GM19351 (cell line): ENCODE measurements around the gene COX15.
"Not testable (repeated sequence)": the region's sequence is repeated elsewhere in the genome, so short reads cannot be mapped to it uniquely, and the experiment has no call there.

Experiments
- ATAC-seq: cut with Tn5 transposase; IDR thresholded peaks from one replicate; pipeline ENCODE4 v1.9.1; 2021; ENCODE audit warnings: mild to moderate bottlenecking, moderate library complexity; ENCODE audit not compliant: unreplicated experiment

COX15 gene

DNA sequence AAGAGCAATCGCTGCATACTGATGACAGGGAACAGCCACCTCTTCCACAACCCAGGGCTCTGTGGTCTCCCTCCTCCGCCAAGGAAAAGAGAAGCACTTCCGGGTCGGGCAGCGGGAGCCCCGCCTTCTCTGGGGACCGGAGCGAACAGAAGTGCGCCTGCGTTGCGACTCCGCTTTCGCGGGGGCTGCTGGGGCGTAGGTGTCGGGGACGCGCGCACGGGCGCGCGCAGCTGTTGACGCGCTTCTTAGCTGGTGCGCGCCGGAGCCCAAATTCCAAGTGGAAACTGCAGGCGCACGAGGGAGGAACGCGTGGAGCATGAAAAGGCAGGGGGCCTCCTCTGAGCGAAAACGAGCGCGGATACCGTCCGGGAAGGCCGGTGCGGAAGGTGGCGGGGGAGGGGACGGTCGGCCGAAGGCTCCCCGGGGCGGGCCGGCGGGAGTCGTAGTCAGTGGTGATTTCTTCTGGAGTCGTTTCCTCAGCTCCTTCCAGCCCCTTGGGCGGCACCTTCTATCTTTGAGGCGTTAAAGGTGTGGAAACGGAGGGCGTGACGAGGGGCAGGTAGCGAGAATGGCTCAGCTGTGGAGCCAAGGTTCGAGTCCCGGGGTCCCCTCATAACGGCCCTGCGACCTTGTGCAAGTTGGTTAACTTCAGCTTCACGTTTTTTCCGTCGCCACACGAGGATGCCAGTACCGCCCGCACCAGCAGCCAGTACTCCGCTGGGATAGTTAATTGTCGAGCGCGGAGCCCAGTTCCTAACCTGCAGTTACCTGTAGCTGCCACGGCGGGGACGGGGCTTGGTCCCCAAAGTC lies at the start of gene COX15, which contains the start of gene CUTC:
TSS of gene COX15 (minus strand) at position 95 of the 810 bp plus-strand sequence. CDS start at position 17, 78 bp downstream.
TSS of gene CUTC (plus strand) at position 202 of the 810 bp plus-strand sequence. CDS start at position 317, 115 bp downstream.
- ATAC-seq = peak; percentile 83

DNA sequence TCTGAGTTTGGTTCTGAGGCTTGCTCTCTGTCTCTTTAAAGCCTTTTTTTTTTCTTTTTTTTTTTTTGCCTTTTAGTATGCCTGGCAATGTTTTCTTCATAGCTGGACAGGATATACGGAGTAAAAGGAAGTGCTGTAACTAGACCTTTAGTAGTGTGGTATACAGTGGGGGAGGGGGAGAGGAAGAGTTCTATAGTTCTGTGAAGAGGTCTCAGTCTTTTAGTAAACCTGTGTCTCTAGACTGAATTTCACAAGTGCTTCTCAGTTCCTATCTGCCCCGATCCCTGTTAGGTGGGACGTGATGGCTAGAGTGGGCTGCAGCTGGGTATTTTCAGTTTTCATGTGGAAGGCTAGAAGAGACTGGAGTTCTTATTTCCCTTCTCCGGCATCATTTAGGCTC lies 47.4 kb upstream of the COX15 start:
- ATAC-seq = no peak

DNA sequence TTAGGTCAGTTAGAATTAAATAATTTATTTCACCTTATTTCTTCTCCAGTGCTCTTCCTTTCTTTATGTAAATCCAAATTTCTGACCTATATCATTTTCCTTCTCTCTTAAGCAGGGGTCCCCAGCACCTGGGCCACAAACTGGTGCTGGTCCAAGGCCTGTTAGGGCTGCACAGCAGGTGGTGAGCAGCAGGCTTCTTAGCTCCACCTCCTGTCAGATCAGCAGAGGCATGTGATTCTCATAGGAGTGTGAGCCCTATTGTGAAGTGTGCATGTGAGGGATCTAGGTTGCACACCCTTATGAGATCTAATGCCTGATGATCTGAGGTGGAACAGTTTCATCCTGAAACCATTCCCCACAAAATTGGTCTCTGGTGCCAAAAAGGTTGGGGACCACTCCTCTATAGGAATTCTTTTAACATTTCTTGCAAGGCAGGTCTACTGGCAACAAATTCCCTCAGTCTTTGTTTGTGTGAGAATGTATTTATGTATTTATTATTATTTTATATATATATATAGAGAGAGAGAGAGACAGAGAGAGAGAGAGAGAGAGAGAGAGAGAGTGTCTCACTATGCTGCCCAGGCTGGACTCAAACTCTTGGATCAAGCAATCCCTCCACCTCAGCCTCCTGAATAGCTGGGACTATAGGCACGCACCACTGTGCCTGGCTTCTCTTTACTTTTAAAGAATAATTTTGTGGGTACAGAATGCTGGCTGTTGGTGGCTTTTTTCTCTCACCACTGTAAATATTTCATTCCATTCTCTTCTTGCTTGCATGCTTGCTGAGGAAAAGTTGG lies 46.2 kb upstream of the COX15 start:
- no peak for ATAC-seq

DNA sequence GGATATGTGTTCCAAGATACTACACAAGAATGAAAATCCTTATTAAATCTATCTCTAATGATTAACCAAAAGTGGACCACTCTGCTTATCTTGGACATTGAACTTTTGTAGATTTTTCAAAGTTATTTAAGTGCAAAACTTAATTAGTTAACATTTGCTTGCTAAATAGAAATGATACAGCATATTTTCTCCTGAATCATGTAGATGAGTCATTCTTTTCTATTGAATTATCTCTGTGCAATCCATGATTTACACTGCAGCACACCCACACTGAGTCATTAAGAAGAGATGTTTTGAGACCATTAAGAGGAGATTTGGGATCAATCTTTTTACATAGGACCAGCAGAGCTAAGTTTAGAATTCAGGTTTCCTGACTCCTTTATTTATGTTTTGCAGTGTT lies 43.9 kb upstream of the COX15 start:
- ATAC-seq = no peak

DNA sequence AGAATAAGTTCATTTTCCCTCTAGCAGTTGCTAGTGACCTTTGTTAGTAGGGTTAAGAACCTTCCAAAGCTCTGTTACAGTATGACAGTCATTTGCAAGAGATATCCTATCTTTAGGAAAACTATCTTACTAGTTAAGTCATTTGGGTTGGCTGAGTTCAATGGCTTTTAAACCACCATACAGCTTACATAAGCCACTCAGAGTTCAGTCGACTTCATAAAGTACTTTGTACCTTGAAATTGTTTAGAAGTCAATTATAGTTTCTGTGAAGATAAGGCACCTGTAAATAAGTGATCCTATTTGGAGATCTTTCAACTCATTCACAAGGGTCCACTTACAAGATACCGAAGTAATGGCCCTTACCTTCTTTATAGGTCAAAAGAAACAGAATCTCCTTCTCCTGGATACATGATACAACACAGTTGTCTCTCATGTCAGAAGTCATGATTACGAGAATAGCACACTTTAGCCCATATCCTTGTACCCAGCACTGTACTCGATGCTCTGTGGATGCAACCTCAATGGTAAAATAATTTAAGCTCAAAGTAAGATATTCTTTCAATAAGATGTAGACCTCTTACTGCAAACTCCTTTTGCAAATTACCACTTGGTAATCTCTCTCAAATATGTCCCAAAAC lies 38.6 kb upstream of the COX15 start:
- no peak for ATAC-seq

DNA sequence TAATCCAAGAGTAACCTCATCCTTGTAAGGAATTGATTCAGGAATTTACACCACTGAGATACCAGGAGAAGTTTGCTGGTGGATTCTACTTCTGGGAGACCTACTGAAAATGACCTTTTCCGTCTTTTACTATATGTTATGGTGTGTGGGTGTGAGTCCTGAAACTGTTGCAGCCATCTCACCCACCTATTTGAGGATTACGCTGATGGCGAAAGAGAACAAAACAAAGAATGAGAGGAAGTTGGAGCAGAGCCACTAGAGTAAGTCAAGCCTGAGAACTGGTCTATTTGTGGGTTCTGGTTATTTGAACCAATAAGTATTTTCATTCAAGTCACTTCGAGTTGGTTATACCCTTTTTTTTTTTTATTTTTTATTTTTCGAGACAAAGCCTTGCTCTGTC lies 37.8 kb upstream of the COX15 start:
- no peak for ATAC-seq

DNA sequence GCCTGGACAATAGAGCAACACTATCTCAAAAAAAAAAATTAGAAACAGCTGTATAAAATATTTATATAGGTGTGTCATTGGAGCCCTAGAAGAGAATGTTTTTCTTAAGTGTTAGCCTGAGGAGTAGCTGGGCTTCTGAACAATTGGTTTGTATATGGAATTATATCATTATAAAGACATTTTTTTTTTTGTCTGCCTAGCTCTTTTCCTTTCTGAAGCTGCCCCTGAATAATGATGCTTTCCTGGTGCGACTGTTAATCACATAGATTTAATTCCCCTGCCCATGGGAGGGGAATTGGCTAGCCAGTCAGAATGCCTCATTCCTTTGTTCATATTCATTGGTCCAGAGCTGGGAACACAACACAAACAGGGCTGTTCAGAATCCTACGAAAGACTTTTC lies 36.6 kb upstream of the COX15 start:
- ATAC-seq = no peak

DNA sequence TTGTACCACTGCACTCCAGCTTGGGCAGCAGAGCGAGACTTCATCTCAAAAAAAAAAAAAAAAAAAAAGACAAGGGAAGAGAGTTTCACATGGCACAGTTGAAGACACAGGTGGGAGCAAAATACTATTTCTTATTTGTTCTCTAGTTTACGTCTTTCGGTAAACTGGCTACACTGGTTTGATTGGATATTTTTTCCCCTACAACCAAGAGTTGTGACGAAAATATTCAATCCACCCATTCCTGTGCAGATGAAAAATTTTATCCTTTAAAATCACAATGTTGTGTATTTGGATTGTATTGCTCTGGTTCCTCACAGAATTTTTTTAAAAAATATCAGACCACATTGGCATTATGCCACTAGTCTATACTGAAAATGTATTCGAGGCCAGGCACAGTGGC lies 36.0 kb upstream of the COX15 start:
- ATAC-seq = no peak

DNA sequence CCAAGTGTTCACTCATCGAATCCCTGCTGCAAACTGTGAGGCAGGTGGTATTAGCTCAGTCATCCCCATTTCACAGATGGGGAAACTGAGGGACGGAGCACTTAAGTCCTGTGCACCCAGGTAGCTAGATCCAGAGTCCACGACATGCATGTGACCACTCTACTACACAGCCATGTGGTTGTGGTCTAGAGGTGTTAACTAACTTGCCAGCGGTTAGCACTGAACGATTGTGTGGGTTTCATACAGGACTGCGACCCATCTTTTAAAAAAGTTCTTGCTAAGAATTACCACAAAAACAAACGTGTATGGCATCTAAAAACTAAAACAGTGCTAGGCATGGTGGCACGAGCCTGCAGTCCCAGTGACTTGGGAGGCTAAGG lies 34.4 kb upstream of the COX15 start:
- peak; percentile 87 for ATAC-seq

DNA sequence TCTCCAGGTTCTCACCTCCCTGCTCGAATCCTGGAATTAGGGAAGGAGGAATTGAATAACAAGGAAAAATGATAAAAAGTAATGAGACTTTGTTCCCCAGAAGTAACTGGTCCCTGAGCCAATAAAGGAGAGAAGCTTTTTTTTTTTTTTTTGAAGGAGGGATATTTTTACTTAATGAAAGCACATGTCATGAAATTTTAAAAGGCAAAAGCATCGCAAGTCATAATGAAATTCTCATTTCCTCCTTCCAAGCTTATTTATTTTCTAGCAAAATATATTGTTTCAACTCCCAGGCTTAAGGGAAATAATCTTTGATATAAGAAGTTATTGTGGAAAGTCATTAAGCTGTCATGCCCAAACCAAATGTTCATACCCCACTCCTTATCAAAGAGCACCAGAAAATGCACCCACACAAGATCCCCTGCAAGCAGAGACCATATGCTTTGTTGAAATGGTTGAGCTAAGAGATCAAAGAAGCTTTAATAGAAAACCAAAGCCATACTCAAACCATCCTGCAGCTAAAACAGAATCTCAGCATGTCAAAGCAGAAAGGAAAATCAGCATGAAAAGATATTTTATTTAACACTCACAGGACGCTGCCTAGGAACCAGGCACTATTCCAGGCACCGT lies 33.9 kb upstream of the COX15 start:
- peak; percentile 33 for ATAC-seq

DNA sequence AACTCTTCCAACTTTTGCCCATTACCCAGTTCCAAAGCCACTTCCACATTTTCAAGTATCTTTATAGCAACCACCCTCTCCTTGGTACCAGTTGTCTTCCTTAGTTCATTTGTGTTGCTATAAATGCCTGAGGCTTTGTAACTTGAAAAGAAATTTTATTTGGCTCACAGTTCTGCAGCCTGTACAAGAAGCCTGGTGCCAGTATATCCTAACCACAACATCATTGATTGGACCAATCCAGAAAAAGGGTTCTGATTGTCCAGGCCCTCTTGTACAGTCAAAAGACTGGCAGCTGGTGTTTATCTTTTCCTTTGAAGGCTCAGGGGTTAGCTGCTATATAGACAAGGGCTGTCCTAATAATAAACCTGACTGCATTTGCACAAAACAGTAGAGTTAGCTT lies 29.4 kb upstream of the COX15 start:
- no peak for ATAC-seq

DNA sequence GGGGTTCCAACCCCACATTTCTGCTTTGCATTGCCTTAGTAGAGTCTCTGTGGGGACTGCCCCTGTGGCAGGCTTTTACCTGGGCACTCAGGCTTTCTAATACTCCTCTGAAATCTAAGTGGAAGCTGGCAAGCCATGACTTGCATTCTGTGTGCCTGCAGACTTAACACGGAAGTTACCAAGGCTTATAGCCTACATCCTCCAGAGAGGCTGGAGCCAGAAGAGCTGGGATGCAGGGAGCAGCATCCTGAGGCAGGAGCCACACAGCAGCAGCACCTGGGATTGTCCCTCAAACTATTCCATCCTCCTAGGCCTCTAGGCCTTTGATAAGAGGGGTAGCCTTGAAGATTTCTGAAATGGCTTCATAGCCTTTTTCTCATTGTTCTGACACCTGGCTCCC lies 28.4 kb upstream of the COX15 start:
- no peak for ATAC-seq

DNA sequence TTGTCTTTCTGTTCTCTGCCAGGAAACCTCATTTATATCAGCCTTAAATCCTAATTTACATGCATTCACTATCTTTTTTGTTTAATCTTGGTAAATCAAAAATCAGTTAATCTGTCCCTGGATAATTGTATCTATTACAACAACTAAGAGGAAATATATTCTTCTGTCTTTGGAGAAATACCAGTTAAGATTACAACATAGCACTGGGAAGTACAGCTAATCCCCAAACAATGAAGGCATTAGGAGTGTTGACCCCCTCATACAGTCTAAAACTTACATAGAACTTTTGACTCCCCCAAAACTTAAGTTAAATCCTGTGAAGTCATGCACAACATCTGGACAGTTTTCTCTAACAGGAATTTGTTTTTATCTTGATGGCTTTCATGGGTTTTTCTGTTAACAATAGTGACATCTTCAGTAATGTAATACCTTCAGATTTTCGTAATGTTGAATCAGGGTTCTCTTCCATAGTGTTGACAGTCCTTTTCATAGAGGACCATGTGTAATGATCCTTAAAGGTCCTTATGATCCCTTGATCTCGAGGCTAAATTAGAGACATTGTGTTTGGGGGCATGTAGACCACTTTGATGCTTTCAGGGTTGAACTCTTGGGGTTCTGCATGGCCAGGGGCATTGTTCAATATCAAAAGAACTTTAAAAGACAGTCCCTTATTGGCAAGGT lies 26.4 kb upstream of the COX15 start:
- no peak for ATAC-seq

DNA sequence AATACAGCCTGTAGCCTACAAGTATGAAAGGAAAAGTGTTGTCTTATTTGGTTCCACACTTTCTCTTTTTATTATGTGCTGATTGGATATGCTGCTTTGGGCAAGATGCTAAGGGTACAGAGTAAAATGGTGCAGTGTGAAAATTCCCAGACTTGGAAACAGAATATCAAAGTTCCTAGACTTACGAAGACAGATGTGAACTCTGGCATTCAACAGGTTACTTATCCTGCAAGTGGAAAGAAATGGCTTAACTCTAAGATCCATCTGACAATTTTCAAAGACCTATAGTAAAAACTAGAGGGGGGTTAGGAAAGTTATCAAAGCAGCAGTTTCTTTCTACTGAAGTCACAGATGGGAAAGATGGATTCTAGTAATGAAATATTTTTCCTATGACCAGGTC lies 24.2 kb upstream of the COX15 start:
- no peak for ATAC-seq

DNA sequence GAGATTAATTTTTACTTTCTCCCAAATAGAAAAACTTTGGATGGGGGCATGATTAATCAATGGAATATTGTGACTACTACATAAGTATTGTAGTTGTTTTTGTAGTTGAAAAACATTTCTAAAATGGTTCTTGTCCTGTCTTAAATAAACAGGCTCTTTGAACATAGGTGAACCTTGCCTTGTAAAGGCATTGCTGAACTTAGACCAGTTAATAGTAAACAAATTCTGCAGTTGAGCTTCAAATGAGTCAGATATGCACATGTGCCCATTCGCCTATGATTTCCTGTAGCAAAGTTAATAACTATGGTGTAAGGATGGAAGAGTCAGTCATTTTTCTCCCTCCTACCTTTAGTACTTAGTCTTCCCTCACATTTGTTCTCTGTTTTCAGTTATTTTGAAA lies 22.7 kb upstream of the COX15 start:
- no peak for ATAC-seq

DNA sequence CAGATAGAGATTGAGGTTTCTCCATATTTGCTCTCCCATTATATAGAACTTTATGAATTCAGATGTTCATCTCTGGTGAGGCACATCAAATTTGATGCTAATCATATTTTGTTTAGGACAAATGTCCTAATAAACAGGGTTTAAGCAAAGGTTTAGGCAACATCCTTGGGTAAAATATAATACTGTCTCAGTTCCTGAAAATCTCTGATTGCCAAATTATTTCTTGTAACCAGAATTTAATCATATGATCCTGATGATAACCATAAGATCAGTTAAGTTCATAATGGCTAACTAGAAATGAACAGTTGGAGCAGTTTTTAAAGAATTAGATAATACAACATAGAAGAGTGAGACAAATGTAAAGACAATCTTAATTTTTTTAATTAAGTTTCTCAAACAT lies 18.7 kb upstream of the COX15 start:
- no peak for ATAC-seq

DNA sequence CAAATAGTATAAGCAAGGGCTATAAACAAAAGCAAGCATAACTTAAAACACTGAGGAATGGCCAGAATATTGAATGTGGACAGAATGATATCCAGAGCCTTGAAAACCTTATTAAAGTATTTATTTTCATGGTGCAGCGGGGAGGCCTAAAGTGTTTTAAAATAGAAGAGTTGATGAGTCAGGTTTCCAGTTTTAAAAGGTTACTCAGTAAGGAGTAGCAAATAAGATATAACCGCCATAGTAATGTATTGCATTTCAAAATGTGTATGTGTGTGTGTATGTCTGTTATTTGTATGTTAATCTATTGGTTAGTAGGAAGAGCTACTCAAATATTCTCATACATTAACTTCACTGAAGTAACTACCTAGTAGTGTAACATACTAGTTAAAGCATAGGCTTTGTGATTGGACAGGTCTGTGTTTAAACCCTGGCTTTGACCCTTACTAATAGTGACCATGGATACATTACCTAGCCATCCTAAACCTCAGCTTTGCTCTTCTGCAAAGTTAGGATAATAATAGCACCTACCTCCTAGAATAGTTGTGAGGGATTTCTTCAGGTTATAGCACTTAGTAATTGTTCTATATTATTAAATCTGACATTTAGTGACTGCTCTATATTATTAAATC lies 17.0 kb upstream of the COX15 start:
- no peak for ATAC-seq

DNA sequence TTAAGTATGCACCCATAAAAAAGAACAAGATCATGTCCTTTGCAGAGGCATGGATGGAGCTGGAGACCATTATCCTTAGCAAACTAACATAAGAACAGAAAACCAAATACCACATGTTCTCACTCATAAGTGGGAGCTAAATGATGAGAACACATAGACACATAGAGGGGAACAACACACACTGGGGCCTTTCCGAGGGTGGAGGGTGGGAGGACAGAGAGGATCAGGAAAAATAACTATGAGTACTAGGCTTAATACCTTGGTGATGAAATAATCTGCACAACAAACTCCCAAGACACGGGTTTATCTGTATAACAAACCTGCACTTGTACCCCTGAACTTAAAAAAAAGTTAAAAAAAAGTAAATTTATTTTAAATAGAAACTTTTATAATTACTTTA lies 14.2 kb upstream of the COX15 start:
- not testable (repeated sequence) for ATAC-seq

DNA sequence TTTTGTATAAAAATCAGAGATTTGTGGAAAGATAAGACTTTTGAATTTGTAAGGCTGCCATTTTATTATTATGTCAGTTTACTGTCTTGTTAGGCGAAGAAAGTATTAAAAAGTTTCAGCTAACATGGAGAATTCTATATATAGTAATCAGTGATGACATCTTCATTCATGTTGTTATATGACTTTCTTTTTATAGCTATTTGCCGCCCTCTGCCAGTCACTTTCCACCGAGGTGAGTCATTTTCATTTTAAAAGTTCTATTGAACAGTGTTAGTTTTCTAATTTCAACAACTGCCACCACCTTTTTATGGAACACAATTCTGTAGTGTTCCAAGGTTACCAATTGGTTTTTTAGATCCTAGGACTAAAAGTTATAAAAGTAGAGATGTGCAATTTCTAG lies 11.9 kb upstream of the COX15 start:
- ATAC-seq = no peak

DNA sequence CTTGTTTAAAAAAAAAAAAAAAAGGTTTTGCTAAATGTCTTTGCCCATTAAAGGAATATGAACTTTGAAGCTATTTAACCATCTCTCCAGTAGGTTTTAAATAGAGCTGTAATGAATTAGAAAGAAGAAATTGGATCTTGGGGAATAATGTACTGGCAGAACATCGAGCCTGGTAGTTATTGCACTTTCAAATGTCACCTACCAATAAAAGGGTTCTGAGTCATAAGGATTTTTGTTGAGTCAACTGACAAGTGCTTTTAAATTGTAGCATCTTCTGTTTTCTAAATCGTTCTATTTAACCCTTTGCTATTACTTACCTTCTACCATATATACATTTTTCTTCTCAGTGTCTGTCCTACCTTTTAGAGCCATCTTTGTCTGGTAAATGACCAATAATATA lies 10.8 kb upstream of the COX15 start:
- no peak for ATAC-seq
